VCaP (cell line): ENCODE measurements around the gene VPS8.

Source experiments
- H3K27ac ChIP-seq: fragments of 450-650 bp; 2 replicates; pipeline ENCODE4 v1.5.1; 2017
- TF ChIP-seq, protein P1 (sequence below): fragments of 450-650 bp; conservative IDR thresholded peaks from 2 replicates; pipeline ENCODE4 v1.5.1; 2017; ENCODE audit warnings: mild to moderate bottlenecking, moderate library complexity

The VPS8 gene

DNA sequence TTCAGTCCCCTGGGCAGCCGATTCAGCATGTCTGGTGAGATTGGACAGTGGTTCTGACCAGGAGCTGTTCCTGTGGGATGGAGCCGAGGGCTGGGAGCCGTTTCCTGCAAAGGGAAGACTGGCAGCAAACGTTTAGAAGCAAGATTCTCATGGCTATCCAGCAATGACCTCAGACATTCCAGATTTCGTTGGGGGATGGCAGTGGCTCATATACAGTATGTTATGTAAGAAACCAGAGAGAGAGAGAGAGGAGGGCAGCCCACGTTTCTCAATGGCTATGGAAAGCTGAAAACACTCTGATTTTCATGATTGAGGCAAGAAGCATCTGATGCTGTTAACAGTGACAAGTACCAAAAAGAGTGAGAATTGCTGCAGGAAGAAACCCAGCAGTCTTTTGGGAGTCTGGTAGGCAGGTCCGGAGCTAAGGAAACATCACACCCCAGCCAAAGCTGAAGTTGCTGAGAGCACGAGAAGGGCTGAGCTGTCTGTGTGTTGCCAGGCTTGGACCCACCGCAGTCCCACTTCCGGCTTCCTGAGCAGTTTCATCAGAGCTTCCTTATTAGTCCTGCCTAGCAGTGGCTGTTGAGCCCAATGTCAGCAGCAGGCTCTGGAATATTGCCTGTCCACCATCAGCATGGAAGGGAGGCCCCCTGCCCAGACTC, 25.6 kb upstream of the VPS8 start:
- no peak overlapping the region for H3K27ac ChIP-seq
- TF ChIP-seq, protein P1, sequence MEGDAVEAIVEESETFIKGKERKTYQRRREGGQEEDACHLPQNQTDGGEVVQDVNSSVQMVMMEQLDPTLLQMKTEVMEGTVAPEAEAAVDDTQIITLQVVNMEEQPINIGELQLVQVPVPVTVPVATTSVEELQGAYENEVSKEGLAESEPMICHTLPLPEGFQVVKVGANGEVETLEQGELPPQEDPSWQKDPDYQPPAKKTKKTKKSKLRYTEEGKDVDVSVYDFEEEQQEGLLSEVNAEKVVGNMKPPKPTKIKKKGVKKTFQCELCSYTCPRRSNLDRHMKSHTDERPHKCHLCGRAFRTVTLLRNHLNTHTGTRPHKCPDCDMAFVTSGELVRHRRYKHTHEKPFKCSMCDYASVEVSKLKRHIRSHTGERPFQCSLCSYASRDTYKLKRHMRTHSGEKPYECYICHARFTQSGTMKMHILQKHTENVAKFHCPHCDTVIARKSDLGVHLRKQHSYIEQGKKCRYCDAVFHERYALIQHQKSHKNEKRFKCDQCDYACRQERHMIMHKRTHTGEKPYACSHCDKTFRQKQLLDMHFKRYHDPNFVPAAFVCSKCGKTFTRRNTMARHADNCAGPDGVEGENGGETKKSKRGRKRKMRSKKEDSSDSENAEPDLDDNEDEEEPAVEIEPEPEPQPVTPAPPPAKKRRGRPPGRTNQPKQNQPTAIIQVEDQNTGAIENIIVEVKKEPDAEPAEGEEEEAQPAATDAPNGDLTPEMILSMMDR = no peak

DNA sequence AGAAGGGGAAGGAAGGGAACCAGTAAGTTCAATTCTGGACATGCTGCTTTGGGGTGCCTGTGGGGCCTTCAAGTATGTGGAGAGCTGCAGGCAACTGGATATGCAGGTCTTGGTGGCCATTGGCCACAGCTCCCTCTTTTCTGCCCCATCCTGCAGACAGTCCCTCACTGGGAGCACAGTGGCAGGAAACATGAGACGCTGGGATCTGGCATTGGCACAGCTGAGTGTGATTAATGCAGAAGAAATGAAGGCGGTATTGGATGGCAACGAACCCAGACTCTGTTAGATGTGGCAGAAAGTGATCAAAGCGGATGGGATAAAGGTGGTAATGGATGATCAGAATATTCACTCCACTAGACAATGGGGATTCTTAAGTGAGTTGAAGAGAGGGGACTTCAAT, 23.2 kb upstream of the VPS8 start:
- TF ChIP-seq, protein P1 = no peak
- H3K27ac ChIP-seq = no peak overlapping the region

DNA sequence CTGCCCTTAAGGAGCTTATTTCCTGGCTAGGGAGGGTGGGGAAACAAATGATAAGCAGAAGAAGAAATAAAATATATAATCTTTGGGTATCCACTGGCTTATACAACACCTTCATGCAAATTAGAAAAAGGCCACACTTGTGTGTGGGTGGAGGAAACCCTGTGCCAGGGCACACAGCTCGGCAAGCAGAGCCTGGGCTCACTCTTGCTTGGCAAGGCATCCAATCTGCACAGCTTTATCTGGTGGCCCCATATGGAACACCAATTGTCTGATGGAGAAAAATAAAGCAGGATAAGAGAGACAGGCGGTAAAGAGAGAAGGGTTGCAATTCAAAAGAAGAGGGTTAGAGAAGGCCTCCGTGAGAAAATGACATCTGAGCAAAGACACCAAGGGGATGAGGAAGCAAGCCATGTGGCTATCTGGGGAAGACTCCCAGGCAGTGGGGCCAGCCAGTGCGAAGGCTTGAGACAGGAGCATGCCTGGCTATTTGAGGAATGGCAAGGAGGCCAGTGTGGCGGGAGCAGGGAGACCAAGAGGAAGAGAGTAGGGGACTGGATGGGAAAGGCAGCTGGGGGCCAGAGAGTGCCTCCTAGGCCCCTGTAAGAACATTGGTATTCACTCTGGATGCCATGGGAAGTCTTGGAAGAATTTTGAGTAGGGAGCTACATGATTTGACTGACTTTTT, 22.5 kb upstream of the VPS8 start:
- TF ChIP-seq, protein P1 = no peak
- H3K27ac ChIP-seq = no peak overlapping the region

DNA sequence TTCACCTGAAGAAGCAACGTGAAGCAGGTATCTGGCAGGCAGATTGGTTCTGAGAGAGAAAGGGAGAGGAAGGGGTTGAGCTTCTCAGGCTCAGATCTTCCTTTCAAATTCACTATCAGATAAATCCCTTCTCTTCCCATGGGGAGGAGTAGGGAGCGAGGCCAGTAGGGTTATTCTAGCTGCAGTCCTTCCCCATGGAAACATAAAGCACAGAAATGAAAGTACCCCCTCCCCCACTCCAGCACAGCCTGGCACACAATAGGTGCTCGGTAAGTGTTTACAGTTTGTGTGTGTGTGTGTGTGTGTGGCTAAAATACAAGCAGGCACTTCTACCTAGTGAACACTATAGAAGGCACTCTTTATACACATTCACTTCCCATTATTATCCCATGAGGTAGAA, 20.8 kb upstream of the VPS8 start:
- H3K27ac ChIP-seq = no peak overlapping the region
- TF ChIP-seq, protein P1 = no peak

DNA sequence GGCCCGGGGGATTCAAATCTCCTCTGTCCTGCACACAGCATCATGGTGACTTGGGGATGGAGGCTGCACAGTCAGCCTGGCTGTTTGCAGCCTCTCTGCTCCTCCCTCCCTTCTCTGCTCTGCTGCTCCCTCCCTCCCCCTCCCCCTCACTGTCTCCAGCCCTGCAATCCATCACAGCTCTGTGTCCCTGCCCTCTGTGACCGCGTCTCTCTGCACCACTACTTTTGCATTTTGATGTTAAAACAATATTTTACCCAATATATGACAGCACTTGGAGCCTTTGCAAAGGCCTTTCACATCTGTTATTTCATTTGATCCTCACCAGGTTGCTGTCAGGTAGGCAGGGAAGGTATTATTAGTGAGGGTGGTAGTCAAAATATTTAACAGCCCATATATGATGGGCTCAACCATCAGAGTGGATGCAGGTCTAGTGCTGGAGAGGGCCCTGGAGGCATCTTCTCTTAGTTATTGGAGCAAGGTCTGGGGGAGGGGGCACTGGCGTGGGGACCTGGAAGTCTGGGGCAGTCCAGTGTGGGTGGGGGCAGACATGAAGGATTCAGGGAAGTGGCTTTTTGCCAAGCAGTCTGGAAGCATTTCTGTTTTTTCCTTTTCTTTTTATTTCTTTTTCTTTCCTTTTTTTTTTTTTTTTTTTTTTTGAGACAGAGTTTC, 16.3 kb upstream of the VPS8 start:
- no peak overlapping the region for H3K27ac ChIP-seq
- TF ChIP-seq, protein P1 = no peak

DNA sequence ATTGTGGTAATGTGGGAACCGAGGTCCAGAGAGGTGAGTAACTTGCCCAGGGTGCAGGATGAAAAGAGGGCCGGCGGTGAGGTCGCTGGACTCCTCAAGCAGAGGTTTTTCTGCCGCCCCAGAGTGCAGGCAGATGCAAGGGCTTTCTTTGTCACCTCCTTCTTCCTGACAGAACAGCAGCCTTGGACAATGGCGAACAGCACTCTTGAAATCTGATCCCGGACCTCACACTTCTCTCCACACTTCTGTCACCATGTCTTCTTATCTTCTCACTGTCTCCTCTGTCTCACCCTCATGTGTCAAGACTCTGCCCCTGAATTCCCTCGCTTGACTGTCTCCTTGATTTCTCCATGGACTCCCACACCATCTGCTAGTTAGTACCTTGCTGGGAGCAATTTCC, 15.4 kb upstream of the VPS8 start:
- TF ChIP-seq, protein P1 = no peak
- H3K27ac ChIP-seq = no peak overlapping the region

DNA sequence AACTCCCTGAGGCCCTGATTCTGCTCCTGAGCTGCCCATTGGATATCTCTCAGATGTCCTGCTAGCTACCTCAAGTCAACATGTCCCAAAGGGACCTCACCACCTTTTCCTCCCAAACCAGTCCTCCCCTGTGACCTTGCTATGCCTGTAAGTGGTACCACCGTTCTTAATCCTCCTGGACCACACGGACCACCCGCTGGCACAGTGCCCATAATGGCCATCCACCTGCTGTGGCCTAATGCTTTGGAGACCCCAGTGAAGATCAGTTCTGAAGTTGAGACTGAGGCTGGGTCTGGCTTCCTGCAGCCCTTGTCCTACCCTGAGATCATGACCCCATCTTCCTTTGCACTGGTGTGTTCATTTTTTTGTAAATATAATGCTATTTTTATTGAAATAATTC, 15.0 kb upstream of the VPS8 start:
- H3K27ac ChIP-seq = no peak overlapping the region
- TF ChIP-seq, protein P1 = no peak
